Liver (tissue), 3 donors: Measurements from ENCODE around the gene SCAI.

Experiments used
- CTCF ChIP-seq: fragments of 150-350 bp; IDR thresholded peaks from 2 replicates; pipeline ENCODE4 v1.5.1; 2017; ENCODE audit warnings: improper control_type of control experiment, low read depth, low read length; ENCODE audit not compliant: missing input control
- RAD21 ChIP-seq, 2 donors: IDR thresholded peaks; 2 replicates each; pipeline ENCODE4 v1.6.1; 2016; ENCODE audit warnings: antibody characterized with exemption in 2 of 2, mild to moderate bottlenecking in 2 of 2
- YY1 ChIP-seq: IDR thresholded peaks from 2 replicates; pipeline ENCODE4 v1.6.1; 2016; ENCODE audit warnings: antibody characterized with exemption, mild to moderate bottlenecking
- donor health status: healthy.
- donor health status: healthy.

GRCh38 chr9:124960409-124960752 lies 182.9 kb downstream of the SCAI start:
- TF ChIP-seq YY1 (no peak), CTCF (no peak), RAD21 (IDR thresholded peaks at IDR 0.05) (no peak)
